NCI-H2171 treated with DMSO at 0.1 percent for 48 hours (cell line): Measurements from ENCODE around the gene VAPB.

ENCODE experiments used
- DNase-seq: peaks from one replicate; lab custom pipeline; 2025; lab: John Stamatoyannopoulos, UW

Gene VAPB

DNA sequence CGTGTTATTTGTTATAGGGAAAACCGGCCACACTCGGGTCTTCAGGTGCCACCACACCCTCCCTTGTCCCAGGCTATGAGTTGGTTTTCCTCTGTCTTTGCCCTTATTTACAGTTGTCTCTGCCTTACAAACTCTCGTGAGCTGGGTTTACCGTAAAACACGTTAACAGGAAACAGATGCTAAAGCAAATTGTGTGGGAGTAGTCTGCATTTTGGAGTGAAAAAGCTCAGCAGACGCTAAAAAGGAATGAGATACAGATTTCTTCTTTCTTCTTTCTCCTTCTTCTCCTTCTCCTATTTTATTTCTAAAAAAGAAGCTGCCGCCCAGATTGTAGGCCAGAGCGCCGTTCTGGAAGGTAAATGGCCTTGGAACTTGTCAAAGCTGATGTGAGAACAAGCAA is 74.2 kb downstream of the VAPB start:
- no peak for DNase-seq

DNA sequence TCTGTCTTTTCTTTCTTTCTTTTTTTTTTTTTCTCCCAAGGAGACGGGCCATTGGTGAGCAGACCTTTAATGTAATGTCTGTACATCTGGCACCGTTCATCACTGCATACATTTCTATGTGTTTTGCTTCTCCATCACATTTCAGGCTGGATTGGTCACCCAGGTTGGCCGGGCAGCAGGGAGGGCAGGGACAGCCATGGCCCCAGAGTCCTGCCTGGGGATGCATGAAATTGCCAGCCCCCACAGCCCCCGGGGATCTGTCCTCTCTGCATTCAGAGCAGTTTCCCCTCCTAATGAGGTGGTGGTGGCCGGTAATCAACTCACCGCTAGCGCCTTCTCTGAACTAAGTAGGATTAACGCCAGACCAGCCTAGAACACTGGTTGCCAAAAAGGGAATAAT is 75.8 kb downstream of the VAPB start:
- no peak for DNase-seq

DNA sequence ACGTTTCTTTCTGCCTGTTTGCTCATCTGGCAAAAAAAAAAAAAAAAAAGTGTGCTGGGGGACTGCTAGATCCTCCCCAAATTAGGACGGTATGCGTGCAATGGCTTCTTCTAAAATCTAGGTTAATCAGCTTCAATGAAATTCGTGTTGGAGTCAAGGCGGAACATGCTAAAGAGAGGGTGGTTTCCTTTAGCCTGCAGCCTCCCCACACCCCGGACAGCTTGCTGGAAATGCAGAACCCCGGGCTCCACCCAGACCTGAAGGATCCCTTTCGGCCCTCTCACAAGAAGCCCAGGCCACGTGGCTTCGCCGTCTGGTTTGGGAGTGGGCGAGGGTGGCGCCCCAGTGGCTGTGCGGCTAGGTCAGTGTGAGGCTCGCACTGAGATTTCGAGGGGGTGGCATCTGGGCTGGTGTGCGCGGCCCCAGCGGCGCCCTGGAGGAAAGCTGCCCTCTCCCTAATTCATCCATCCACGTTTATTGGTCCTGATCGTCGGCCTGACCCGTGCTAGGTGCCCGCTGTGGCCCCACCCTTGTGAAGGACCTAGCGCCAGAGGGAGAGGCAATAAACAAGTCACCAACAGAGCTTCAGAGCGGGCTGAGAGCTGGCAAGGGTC is 77.2 kb downstream of the VAPB start:
- DNase-seq = no peak

DNA sequence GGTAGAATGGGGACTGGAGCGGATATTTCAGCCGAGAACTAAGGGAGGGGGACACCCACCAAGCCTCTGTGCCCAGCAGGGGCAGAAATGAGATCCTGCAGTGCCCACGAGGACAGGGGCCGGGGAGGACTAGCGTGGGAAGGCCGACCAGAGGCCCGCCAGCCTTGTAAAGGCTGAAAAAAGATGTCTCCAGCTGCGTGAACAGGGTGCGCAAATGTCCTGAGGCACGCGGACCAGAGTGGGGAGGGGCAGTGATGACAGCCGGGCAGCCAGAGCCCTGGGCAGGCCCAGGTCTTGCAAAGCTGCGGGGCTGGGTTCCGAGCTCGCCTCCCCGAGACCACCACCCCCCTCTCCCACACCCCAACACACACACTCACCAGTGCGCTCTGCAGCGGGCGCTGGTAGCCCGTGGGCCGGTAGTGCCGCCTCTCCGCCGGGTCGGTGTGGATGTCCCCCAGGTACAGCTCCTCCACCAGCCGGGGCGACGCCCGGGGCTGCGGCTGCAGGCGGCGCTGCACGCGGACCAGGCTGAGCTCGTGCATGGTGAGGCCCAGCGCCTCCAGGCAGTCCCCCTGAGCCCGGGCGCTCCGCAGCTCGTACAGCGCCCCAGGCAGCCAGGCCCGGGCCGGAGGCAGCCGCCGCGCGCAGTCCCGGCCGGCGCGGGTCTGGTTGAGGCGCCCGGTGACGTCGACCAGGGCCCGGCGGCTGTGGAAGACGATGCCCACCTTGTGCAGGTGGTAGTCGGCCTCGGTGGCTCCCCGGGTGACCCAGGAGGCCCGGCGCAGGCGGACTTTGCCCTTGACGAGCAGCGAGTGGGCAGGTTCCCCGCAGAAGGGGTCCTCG is 77.9 kb downstream of the VAPB start:
- no peak for DNase-seq

DNA sequence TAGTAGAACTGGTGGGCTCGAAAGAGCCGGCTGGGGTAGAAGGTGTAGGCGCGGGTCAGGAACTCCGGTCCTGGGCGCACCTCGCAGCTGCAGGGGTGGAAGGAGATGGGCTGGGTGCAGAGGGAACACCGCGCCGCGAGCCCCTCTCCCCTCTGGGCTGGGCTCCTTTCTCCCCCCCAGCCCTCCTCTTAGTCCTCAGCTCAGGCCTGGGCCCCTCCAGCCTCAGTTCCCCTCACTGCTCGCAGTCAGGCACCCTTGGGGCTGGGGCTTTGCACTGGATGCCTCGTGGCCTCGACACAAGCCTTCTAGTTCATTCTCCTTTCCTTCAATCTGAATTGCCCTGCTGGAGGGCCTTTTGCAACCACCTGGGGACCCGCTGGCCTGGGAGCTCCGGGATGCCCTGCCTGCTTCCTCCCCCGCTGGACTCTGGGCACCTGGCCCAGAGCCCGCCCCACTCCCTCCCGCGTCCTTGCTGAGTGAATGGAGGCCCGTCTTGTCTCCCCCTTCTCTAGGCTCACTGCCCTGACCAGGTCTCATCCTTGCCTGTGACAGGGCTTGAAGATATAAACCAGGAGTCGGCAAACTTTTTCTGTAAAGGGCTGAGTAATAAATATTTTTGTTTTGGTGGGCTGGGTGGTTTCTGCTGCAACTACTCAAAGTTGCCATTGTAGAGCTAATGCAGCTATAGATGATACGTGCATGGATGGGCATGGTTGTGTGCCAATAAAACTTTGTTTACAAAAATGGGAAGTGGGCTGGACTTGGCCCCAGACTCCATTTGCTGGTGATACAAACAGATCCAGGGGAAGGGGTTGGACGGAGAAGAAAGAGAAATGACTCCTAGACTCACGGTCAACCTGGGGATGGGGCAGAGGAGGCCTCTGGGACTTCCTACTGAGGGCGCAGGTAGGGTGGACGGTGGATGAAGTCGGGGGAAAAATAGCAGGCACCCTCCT is 78.8 kb downstream of the VAPB start:
- DNase-seq = no peak

DNA sequence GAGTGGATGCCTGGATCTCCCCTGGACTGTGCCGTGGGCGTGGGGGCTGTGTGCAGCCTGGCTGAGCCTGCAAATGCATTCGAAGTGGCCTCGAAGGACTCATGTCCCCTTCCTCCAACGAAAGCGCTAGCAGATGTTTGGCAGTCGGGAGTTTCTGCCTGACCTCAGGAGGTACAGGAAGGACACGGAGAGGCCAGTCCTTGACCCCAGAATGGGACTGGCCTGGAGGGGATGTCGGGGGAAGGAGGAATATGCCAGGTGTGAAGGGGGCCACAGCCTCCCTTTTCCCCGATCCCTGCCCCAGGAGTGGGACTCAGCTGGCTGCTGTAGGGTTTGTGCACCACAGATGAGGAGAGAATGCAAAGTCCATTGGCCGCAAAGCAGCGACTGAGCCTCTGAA is 80.6 kb downstream of the VAPB start:
- DNase-seq = no peak

DNA sequence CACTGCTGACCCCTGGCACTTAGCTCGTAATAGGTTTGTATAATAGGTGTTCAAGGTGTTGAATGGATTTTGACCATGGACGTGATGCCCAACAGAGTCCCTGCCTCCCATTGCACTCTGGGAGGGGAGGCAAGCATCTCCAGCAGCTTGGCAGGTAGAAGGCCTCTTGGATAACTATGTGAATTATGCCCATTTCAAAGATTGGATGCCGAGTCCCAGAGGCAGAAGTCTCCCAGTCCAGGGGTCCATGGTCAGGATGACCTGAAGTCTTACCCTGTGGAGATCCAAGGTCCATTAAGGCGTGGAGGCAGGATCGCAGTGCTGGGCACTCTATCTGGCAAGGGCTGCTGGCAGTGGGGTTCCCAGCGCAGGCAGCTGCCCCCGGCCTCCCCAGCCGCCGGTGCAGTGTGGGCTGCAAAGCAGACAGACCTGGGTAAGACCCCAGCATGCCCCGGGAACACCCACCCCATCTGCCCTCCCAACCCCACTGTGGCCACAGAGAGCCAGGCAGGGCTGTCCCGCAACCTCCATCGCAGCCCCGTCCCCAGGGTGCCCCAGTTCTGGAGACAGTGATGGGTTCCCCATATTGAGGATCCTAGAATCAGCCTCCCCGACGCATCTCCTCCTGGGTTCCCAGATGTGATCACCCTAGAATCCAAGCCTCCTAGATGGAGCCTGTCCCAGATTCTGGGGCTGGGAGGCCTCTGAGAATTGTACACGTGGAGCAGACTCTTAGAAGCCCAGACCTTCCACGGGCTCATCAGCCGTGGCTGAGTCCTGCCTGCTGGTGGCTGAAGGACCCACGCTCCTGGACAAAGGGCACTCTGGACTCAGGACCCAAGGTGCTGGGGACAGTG is 81.5 kb downstream of the VAPB start:
- DNase-seq = no peak

DNA sequence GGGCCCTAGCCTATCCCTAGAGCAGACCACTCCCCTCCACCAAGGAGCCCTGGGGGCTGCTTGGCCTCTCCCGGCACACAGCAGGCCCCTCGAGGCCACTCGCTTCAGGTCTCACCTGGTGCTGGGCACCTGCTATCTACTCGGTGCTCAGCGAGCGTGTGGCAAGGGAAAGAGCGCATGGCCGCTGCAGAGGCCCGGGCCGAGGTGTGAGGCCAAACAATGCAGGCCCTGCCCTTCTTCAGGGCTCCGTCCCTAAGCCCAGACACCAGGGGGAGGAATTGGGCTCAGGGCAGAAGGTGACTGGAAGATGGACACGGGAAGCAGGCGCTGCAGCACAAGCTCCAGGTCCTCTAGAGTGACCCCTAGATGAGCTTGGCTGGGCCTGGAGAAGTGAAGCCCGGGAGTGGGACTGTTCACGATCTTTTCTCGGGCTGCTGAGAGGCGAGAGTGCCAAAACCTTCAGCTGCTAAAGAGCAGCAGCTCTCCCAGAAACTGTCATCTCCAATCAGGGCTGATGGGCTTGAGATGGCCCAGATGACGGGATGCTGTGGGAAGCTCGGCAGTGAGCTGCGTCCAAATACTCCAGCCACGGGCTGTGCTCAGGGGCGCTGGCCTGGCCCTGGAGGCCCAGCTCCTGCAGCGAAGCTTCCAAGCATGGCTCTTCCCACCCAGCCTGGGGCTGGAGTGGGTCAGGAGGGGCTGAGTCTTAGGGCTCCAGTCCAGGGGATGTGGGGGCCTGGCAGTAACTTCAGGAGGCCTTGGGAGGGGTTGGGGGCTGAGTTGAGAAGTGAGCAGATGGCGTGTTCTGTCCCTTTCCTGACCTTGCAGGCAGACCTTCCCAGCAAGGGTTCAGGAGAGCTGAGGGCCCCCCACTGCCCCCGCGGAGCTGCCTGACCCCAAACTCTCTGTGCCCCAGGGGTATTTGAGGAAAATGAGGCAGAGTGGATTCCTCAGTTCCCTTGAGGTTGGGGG is 82.5 kb downstream of the VAPB start:
- no peak for DNase-seq

DNA sequence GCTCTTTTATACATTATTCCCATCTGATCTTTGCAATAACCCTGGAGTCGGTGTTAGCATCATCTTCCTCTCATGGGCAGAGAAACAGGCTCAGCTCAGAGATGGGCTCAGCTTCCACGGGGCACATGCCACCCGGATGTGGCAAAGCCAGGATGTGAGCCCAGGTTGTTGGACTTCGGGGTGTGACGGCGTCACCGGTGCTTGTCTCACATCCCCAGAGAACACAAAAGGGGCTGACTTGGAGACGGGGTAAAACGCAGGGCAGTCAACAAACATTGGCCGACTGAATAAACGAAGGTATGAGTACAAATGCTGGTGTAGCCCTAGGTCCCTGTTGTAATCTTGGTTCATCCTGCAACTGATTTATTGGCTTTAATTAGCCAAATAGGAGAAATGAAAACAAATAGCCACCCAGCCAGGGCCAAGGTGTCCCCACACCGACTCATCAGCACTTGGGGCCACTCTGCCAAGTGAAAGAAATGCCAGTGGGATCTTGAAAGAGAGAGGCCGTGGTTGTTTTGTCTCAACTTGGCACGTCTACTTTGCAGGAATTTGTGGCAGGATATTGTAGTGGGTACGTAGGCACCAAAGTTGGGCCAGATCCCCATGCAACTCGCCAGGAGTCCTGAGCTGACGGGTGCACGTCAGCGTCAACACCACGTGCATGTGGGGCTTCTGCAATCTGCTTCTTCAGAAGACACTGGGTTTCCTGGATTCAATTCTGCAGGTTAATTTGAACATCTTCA is 83.4 kb downstream of the VAPB start:
- DNase-seq = no peak

DNA sequence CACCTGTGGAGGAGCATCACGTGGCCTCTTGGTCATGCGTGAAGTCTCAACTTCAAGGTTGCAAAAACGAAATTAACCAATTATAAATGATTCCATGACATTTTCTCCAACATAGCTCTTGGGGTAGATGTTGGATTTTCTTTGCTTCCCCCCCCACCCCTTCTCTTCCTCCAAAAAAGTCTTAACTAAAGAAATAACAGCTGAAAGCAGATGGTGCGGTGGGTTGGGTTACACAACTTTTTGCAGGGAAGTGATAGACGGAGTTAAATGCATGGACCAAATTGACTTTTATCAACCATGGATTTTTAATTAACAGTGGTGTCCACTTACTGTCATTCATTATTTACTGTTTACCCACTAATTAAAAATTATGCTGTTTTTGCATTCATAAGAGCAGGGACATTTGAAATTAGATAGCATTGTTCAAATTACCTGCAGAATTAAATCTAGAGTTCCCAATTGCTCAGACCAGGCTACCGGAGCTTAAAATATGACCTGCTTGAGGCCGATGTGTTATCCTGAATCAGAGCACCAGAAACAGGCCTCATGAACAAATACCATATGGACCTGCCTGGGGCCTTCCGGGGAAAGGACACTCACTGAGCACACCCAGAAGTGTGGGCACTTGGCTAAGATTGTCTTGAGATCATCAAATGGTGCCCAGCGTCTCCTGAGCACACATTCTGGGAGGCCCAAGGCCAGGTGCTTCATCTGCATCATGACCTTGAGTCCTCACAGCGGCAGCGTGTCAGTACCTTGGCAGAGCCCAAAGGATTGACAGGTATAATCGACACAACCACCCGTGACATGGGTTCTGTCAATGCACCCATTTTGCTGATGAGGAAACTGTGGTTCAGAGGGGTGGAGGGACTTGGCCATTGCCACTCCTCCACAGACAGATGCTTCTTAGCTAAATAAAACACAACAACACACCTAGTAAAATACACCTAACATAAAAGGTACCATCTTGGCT is 84.7 kb downstream of the VAPB start:
- DNase-seq = peak; percentile 84

DNA sequence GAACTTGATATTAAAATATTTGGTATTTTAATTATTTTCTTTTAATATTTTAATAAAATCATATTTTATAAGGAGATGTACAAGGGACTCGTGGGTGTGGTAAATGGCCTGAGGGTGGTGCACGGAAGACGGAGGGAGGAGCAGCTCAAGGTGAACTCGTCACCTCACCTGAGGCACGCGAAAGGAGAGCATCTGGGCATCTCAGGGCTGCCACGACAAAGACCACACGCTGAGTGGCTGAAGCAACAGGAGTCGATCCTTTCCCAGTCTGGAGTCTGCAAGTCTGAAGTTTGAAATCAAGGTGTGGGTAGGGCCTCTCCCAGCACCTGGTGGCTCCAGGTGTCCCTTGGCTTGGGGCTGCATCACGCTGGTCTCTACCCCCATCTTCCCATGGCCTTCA is 86.4 kb downstream of the VAPB start:
- DNase-seq = no peak

DNA sequence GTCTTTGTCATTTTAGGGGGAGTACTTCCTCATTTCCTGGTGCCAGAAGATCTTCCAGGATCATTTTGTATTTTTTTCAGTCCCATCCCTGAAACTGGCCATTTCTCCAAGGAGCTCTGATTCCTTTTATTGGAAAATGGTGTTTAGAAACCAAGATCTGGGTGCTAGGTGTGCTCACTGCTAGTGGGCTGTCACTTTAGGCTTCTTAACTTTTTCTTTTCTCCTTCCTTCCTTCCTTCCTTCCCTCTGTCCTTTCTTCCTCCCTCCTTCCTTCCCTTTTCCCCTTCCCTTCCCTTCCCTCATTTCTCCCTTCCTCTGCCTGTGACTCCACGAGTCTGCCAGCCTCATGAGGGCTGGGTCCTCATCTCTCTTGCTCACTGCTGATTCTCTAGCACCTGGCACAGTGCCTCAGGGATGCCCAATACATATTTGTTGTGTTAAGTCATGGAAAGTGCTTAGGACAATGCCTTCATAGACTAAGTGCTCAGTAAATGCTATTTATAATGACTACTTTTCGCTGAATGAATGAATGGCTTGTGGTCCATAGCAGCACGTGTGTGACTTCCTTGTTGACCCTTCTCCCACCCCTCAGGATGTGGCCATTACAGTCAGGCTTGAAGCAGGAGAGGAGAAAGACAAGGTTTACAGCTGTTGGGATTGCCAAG is 89.2 kb downstream of the VAPB start:
- DNase-seq = no peak

DNA sequence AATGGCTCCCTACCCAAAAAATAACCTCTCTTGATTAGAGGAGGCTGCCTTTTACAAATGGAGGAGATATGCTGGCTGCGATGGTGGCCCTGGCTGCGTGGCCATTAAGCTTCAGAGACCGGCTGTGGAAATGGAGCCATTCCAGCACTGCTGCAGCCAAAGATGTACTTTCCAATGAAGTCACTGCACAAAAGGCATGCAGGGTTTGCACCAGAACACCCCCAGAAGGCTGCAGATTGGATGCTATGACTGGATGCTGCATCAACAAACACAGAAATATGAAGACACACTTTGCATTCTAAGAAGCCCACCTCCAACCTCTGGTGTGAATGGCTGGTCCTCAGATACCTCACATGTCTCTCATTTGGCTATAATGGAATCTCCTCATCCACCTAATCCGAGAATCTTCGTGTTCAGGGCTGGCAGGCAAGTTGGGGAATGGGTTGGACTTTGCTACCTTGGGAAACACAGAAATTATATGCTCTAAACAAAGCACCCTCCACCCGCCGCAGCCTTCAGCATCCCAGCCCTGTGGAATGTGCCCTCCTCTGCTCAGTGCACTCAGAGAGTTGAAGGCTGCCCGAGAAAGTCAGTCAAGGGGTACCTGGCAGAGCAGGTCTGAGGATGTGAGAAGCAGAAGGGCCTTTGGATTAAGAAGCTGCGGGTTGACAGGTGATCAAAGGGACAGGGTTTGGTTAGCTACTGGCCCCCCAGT is 90.9 kb downstream of the VAPB start:
- no peak for DNase-seq

DNA sequence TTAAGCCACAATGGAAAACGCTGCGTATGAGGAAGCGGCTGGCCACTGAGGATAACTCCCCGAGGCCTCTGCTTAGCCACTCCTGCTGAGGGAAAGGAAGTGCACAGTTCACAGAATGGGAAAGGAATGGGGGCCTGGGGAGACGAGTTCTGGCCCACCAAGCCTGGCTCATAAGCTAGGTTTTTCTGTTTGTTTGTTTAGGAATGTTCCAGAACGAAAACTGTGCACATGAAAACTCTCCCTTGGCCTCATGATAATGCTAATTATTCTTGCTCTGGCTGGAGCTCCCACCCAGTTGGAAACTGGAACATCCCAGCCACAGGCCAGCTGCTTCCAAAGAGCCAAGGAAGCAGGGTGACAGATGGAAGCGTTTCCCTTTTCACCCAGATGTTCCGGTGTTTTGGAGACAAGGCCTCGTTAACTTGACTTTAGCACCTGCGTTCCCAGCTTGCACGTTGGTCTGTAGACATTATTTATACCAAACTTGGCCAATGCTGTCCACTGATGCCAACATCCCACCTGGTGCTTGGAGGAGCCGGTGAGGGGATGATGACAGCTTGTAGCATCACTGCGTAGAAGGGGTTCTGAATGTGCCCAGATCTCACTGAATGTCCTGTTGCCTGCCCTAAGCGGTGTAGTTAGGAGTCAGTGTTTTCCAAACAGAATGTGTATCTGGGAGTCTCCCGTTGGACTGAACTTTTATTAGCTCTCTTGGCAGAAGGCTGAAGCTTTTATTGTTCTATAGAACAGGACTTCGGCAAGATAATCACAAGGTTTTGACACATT is 91.7 kb downstream of the VAPB start:
- peak; percentile 98 for DNase-seq

DNA sequence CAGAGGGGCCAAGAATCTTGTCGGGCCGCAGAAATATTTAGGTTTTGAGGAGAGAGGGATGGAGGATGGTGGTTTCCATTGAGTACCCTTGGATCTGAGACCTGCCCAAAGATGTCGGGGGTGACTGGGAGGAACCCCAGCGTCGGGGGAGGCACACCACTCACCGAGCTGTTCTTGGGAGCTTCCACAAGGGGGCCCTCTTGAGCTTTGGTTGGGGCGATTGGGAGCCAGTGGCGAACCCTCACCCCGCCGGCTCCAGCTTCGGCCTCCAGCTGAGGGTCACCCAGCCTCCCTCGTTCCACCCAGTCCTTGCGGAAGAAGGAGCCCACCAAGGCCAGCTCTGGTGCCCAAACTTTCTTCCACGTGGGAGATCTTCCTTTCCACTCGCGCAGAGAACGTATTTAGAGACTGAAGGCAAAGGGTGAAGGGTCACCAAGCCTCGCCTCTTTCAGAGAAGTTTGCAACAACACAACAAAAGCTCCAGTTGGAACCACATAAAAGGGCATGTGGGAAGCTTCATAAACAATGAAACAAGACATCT is 92.5 kb downstream of the VAPB start:
- no peak for DNase-seq

DNA sequence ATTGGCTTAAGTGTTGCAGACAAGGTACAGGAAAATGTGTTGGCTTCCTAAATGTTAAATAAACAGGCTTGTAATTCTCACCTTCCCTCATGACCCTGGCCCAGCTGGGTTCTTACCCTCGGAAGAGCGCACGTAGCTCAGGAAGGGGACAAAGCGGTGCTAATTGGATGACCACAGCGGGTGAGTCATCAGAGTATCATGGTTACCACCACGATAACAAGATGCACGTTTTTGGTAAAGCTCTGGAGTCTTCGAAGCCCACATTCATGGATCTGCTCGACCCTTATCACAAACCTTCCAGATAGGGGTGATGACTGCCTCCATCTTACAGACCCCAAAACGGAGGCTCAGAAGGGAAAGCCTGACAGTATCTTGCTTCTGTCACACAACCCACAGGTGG is 93.4 kb downstream of the VAPB start:
- DNase-seq = no peak
